GM18909 (cell line): ENCODE measurements around the gene MCRS1.
"Not testable (repeated sequence)": the region's sequence is repeated elsewhere in the genome, so short reads cannot be mapped to it uniquely, and the experiment has no call there.

Experiments used
- ATAC-seq: cut with Tn5 transposase; IDR thresholded peaks from one replicate; pipeline ENCODE4 v1.9.1; 2021; ENCODE audit warnings: mild to moderate bottlenecking; ENCODE audit not compliant: unreplicated experiment, poor library complexity

The MCRS1 gene, protein sequence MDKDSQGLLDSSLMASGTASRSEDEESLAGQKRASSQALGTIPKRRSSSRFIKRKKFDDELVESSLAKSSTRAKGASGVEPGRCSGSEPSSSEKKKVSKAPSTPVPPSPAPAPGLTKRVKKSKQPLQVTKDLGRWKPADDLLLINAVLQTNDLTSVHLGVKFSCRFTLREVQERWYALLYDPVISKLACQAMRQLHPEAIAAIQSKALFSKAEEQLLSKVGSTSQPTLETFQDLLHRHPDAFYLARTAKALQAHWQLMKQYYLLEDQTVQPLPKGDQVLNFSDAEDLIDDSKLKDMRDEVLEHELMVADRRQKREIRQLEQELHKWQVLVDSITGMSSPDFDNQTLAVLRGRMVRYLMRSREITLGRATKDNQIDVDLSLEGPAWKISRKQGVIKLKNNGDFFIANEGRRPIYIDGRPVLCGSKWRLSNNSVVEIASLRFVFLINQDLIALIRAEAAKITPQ

DNA sequence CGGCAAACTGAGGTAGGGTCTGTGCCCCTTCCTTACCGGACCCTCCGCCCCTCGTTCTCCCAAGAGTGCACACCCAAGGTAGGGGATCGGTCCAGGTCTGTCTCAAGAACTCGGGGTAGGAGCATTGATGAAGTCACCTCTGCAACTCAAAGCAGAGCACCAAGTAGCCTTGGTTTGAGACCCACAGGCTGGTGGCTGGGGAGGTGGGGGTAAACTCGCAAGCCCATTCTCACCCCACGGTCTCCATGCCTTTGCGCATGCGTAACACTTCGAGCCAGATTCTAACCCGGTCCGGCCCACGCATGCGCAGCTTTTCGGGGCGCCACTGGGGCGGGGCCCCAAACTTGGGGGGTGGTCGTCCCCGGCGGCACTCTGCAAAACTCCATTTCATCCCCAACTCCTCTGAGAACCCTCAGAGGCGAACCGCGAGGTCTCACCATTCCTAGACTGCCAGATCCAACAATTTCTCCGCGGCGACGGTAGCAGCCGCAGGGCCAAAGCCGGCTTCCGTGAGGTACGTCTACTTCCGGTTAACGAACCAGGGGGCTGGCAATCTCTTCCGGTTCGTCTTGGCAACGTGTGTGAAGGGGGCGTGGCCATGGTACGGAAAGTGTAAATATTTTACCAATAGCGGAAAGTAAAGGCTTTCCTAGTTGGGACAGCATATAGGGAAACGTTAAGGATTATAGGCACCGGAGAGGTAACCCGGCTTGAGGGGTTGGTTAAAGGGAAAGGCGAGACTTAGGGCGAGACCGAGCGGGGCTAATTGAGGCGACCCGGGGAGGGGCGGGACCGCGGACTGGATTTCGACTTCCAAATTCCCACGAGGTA is at the start of gene MCRS1:
TSS of gene MCRS1 (minus strand) at position 532 of the 831 bp plus-strand sequence. CDS start 1,411 bp downstream, outside the sequence.
- ATAC-seq = peak; percentile 87

DNA sequence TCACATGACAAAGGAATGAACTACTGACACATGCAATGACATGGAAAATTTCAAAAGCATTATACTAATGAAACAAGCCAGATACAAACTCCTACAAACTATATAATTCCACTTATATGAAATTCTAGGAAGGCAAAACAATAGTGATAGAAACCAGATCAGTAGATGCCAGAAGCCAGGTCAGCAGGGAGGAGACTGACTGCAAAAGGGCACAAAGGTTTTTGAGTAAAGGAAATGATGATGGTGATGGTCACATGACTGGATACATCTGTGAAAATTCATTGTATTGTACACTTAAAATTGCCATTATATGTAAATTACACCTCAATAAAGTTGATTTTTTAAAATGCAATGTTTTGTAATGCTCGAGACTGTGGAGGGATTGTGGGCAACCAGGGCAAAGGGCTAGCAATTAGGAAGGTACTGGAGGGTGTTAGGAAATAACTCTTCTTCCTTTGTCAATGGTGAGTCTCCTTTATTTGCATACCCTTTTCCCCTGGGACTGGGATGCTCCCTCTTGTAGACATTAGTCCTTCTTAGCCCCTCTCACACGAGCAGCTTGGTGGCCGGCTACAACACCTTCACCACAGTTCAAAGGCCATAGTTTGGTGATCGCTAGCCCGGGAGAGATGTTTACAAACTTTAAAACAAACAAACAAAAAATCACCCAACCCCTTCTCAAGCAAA is 48.7 kb upstream of the MCRS1 start:
- ATAC-seq = no peak

DNA sequence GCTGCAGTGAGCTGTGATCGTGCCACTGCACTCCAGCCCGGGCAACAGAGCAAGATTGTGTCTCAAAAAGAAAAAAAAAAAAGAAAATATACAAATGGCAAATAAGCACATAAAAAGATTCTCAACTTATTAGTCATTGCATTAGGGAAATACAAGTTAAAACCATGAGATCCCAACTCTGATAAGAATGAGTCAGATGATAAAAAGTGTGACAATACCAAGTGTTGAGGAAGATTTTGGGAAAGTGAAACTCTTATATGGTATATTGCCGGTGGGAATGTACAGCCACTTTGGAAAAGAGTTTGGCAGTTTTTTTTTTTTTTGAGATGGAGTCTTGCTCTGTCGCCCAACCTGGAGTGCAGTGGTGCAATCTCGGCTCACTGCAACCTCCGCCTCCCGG is 47.8 kb upstream of the MCRS1 start:
- no peak for ATAC-seq

DNA sequence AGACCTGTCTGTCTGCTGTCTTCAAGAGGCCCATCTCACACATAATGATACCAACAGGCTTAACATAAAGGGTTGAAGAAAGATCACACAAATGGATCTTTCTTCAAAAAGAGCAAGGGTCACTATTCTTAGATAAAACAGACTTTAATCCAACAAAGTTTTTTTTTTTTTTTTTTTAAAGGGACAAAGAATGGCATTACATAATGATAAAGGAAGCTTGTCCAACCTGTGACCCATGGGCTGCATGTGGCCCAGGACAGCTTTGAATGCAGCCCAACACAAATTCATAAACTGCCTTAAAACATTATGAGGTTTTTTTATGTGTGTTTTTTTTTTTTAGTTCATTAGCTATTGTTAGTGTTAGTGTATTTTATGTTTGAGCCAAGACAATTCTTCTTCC is 44.3 kb upstream of the MCRS1 start:
- no peak for ATAC-seq

- ATAC-seq = not testable (repeated sequence)
Observed at GRCh38 chr12:49610785-49611184, 42.8 kb upstream of the MCRS1 start.

DNA sequence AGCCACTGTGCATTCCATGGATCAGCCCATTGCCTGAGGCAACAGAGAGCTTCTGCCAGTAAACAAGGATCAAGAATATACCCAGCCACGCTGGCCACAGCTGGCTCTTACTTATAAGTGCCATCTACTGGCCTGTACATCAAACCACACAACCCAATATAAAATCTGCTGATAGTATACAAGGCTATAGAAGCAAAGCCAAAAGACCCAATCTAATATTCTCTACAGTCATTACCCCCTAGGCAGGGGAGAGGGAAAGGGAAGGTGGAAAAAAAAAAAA is 41.9 kb upstream of the MCRS1 start:
- no peak for ATAC-seq

DNA sequence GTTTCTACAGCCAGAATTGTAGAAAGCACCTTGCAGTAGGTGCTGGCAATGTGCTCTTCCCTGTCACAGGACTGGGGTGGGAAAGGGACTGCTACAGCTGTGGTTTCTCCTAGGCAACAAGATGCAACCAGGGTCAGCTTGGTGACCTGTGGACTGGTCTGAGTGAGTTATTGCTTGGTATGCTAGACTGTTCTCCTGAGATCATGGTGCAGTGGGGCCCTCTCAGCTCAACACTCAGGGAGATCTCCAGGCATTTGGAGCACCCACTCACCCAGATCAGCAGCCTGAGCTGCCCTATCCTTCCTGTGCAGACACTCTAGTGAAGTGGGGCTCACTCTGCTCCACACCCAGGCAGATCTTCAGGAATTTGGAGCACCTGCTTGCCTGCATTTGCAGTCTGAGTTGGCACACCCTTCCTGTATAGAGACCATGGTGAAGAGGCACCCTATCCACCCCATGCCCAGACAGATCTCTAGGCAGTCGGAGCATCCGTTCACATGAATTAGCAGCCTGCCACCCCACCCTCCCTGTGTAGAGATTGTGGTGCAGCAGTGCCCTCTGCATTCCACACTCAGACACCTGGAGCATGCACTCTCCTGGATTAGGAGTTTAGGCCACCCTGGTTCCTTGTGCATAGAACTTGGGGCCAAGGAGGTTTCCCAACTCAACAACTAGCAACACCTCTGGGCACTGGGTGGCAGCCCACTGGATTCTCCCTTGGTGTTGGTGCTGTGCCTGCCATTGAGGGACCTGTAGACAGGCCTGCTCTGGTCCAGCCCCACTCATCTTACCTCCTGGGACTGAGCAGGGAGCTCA is 41.3 kb upstream of the MCRS1 start:
- no peak for ATAC-seq

DNA sequence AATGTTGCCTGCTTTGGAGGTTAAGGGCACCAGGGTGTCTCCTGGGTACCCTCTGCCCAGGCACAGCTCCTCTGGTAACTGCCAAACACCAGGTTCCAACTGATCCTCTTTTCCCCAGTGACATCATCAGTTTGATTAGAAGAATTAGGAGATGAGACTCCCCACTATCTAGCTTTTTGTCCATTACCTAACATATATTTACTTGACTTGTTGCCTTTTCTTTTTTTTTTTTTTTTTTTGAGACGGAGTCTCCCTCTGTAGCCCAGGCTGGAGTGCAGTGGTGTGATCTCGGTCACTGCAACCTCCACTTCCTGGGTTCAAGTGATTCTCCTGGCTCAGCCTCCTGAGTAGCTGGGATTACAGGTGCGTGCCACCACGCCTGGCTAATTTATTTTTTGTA is 37.6 kb upstream of the MCRS1 start, which contains the start of gene FAM186B:
TSS of gene FAM186B (minus strand) at position 101 of the 400 bp plus-strand sequence. CDS start 162 bp downstream, outside the sequence.
- ATAC-seq = not testable (repeated sequence)

DNA sequence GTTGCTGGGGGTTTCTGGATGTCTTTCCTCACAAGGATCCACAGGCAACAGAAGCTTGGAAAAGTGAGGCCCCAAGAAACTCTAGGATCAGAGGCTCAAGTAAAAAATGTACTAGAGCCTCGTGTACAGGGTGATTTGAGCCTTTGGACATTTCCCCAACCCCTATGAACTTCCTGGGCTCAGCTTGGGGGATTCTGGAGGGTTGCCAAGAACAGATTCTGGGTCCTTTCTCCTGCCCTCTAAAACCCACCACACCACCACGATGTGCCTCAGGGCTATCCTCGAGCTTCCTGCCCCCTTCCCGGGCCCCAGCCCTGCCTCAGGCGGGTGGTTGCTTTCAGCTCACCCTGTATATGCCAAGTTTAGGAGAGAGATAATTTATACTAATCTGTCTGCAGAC is 36.9 kb upstream of the MCRS1 start:
- ATAC-seq = no peak

DNA sequence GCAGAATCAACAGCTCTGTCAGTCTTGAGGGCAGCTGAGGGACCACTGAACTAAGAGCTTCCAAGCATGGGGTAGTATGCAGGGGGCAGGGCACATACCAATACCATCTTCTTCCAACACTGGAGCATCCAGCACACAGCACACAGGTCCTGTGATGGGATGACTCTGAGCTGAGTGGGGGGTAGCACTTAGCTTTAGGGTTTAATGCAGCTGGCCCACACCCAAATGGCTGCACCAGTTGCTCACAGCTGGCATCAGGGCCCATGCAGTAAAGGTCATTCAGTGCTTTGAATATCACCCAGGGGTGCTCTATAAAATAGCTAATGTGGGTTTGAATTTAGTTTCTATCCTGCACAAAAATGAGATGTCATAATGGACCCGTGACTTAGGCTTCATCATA is 35.8 kb upstream of the MCRS1 start:
- no peak for ATAC-seq

DNA sequence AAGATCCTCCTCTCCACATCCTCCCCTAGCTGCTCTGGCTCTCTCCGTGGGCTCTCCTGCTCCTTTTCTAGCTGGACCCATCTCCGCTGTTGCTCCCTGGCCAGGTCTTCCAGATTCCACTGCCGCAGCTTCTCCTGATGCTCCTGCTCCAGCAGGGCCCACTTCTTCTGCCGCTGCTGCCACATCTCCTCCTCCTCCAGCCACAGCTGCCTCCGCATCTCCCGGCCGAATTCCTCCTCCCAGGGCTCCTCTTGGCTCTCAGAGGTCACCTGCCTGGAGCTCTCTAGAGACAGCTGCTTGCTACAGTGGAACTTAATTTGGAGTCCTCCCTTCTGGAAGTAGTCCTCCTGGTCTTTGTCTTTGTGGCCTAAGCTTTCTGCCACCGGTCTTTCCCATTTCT is 32.0 kb upstream of the MCRS1 start:
- ATAC-seq = no peak

DNA sequence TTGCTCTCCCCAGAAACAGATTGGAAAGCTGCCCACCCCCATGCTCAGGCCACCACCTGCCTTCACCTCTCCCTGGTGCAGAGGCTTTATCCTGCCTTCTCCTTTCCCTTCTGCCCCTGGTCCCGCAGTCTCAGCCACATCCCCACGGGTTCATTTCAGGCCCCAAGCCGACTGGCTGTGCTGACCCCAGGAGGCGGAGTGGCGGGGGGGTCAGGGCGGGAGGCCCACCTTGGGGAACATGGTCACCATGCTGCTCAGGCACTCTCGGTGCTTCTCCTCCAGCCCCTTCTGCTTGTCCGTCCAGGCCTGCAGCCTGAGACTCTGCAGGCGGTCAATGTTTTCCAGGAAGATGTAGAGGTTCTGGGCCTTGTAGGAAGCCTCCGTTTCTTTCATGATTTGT is 30.6 kb upstream of the MCRS1 start:
- ATAC-seq = no peak

DNA sequence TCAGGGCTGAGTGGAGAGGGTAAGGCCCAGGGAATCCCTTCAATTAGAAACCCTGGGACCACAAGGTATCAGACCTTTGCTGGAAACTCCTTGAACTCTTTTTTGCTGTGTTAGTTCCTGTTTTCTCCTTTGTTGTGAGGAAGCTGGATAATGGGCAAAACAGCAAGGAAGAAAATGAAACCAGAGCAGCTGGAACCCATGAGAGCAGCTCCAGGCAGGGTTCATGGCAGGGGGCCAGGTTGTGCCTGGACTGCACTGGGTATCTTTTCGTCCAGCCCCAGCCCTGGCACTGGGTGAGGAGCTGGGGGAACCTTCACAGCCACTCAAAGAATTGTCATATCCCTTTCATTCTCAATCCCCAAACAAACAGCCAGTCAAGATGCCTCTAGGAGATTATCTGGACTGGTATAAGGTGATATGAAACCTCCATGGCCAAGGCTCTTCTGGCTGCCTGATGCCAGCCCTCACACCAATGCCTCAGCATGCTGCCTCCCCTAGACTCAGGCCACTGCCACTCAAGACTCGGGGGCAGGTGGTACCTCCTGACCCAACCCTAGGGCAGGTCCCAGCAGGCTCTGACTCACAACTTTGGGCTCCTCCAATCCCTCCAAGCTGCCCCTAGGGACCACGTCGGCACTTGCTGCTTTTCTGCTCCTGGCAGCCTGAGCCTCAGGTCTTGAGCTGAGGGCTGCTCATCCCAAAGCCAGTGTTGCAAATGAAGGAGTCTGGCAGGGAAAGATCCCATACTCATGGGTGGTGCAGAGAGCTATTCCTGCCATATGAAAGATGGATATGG is 21.0 kb upstream of the MCRS1 start:
- no peak for ATAC-seq

- ATAC-seq = no peak
Observed at GRCh38 chr12:49588281-49588680, 20.3 kb upstream of the MCRS1 start.

DNA sequence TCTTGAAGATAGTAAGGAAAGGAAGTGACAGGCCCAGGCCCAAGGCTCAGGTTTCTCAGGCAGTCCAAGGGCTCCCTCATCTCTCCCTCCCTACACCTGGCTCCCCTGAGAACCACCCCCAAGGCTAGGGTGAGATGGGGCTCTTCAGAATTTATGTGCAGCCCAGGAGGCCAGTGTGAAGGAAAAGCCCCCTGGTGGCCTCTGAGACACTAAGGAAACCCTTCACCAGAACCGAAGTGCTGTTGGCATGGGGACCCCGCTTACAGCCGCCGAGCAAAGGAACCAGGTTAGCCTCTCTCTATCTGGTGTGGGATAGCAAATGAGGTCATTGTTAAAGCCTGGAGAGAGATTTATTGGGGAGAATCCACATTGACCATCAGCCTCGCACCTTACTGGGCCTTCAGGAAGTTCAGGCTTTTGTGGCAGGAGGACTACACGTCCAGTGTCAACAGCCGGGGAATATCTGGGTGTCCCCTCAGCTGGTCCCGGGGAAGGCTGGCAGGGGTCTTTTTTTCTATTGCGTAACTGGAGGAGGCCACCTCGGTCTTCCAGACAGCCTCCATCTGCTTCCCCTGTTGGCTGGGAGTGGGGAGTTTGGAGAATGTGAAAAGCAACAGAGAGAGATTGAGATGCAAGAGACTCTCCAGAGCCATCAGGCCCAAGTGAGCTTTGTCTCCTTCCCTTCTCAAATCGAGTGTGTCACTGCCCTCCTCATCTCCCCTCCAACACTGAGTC is 19.4 kb upstream of the MCRS1 start:
- no peak for ATAC-seq

DNA sequence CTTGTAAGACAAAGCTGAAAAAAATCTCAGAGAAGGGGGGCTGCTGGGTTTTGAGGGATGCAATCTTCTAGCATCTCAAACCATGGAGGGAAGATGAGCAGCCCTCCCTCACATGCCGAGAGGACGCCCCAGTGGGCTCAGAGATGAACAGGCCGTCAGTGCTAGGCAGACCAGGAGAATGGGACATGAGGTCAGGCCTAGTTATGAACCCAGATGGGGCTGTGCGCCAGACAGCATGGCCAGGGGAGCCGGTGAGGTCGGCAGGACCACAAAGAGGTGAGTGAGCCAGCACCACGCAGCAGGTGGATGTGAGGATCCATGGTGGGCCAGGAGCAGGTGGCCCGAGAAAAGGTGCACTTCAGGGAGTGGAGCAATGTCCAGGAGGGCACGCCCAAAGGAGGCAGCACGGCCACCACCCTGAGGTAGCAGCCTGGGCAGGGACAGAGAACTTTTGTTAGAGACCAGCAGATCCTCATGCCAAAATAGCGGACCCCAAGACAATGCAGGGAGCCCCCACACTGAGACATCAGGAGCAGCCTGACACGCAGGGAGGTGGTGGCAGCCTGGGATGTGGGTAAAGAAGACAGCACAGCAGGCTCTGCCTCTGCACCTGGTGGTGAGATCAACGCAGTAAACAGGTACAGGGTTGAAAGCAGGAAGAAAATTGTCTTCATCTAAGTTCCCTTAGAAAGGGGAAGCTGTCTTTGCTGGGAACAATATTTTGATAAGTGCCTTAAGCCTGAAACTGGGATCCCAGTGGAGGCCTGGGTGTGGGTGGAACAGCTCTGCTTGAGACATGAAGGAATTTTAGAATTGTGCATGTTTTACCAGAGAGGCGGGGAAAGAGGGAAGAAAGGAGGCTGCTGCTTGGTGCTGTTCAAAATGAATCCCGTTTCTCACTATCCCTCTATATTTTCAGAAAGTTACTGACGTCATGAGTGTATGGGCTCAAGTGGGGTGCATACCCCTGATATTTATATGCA is 17.8 kb upstream of the MCRS1 start:
- ATAC-seq = no peak

GRCh38 chr12:49584591-49584990 is 16.6 kb upstream of the MCRS1 start:
- no peak for ATAC-seq
